DMS79 treated with DMSO at 0.1 percent for 48 hours (cell line): ENCODE data around the gene RMC1.
"Not testable (repeated sequence)": the region's sequence is repeated elsewhere in the genome, so short reads cannot be mapped to it uniquely, and the experiment has no call there.

Experiments
- DNase-seq: peaks from one replicate; lab custom pipeline; 2025; lab: John Stamatoyannopoulos, UW

The RMC1 gene

GRCh38 chr18:23503038-23503962 lies at the start of gene RMC1:
TSS of gene RMC1 (plus strand) at chr18:23503511. CDS start at chr18:23503619, 108 bp downstream.
- peak; percentile 89 for DNase-seq

- DNase-seq, result no peak
Measured at GRCh38 chr18:23453680-23454058, 49.6 kb upstream of the RMC1 start.

DNA sequence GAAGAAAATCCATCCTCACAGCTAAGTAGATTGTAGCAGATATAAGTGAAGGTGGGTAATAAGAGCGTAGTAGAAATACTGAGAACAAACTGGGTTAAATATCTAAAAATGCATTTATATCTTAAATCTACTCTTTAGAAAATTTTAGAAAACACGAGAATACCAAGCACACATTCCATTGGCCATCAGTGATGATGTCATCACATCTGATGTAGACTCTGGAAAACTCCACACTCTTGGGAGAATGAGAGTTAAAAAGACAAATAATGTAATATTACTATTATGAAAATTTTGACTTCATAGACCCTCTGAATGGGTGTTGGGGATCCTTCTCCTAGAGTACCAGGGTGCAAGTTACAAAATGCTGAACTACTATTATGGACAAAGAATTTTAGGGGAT lies 46.5 kb upstream of the RMC1 start:
- no peak for DNase-seq

- DNase-seq, result no peak
Measured at GRCh38 chr18:23458830-23459529, 44.3 kb upstream of the RMC1 start.

DNA sequence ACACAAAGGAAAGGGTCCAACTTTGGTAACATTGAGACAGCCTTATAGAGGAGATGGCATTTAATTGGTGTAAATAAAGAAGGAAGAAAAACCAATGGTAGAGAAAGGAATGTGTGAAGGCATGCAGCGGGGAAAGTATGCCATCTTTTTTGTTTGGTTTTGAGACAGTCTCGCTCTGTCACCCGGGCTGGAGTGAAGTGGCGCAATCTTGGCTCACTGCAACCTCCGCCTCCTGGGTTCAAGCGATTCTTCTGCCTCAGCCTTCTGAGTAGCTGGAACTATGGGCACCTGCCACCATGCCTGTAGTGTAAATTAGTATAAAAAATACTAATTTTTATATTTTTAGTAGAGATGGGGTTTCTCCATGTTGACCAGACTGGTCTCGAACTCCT lies 43.8 kb upstream of the RMC1 start:
- DNase-seq, result no peak

GRCh38 chr18:23460285-23461273 lies 42.7 kb upstream of the RMC1 start:
- DNase-seq, result no peak

DNA sequence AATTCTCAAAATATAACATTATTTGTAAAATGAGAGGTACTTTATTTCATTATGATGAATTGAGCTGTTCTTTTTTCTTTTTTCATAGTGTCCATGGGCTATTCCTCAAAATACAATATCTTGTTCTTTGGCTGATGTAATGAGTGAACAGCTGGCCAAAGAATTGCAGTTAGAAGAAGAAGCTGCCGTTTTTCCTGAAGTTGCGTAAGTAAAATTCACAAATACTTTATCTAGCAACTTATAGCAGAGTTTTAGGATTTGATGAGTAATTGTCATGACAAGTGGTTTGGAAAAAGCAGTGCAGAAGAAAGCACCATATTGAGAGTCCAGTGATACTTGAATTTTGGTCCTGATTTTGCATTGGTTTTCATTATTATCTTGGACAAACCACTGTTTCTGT lies 40.4 kb upstream of the RMC1 start:
- no peak for DNase-seq

DNA sequence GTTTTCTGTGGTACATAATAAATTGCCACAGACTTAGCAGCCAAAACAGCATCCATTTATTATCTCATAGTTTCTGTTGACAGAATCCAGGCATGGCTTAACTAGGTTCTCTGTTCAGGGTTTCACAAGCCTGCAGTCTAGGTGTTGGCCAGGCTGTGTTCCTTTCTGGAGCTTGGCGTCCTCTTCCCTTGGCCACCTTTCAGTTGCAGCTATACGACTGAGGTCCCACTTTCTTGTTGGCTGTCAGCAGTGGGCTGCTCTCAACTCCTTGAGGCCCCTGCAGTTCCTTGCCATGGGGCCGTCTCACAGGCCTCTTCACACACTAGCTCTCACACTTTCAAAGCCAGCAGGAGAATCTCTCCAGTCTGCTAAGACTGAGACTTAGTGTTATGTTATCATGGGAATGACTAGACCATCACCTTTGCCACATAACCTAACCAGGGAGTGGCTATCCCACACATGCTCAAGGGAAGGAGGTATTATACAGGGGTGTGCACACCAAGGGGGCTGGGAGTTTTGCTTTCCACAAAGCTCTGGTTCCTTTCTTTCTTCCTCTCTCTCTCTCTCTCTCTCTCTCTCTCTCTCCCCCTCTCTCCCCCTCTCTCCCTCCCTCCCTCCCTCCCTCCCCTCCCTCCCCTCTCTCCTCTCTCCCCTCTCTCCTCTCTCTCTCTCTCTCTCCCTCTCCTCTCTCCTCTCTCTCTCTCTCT lies 34.4 kb upstream of the RMC1 start:
- no peak for DNase-seq

DNA sequence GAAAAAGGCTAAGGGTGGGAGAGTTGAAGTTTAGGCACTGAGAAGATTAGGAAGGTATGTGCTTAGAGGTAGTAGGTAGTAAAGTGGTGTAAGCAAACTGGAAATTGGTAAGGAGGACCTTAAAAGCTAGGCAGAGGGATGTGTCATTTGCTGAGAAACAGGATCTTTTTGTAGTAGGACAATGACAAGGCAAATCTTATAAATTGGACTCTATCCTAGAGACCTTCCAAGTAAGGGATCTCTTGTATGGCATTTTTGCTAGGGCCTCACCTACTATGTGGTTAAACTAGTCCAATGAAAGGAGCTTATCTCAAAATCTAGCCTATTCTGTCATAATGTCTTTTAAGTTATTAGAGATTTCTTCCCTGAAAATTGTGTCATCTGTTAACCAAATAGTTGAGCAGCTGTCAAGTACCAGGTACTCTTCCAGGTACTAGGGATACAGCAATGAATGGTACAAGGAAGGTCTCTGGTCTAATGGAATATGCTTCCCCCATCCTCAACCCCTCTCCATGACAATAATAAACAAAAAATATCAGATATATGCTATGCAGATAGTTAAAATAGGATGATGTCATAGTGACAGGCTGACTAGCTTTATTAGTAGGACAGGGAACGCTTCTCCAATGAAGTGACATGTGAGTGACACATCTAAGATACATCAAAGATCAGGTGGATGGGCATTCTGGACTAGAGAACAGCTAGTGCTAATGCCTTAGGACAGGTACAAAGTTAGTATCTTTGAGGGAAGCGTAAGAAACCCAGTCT lies 32.5 kb upstream of the RMC1 start:
- no peak for DNase-seq

- no peak for DNase-seq
Measured at GRCh38 chr18:23471486-23471885, 31.8 kb upstream of the RMC1 start.

DNA sequence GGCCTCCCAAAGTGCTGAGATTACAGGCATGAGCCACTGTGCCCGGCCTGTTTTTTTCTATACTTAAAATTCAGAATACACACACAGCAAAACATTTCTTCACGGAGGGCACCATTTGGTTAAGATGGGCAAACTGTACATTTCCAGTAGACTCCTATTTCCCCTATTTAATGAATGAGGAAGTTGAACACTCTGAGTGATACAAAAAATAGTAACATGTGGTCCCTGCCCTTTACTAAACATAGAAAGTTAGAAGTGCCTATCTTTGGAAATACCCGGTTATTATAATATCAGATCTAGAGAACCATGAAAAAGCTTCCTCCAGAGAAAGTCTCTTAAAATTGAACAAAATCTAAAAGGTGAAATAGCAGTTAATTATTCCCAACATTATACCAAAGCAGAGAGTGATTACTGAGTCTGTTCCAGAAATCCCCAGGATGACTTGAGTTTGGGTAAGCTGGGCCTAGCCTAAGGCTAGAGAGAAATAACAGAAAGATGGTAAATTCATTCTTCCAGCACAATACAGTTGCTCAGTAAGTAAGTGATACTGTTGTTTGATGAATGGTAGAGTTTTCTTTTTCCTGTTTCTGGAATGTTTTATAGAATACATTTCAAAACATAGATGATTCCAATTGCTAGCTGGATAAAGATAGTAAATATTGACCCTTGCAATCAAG lies 23.3 kb upstream of the RMC1 start:
- no peak for DNase-seq

DNA sequence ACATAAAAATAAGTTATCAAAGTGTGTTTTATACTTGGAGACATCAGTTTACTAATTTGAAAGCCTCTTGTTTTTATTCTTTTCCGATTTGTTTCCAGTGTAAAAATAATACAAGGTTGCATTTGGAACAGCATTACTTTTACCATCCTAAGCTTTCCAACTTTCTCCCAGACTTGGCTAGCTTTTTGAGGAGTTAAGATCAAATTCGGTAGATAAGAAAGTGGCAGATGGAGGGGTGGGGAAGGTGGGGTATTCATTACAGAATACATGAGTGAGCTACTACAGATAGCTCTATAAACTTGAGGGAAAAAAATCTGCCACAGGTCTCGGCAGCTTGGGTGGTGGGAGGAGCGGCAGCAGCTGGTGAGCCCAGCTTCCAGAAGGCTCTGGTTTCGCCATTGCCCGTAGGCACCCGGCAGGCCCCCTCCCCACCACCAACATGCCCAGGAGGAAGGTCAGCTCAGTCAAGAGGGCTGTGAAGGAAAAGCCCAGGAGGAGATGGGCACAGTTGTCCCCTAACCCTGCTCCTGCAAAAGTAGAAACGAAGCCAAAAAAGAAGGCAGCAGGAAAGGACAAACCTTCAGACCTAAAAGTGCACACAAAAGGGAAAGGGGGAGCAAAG lies 18.6 kb upstream of the RMC1 start:
- DNase-seq, result no peak

- DNase-seq, result no peak
Measured at GRCh38 chr18:23485386-23485785, 17.9 kb upstream of the RMC1 start.

DNA sequence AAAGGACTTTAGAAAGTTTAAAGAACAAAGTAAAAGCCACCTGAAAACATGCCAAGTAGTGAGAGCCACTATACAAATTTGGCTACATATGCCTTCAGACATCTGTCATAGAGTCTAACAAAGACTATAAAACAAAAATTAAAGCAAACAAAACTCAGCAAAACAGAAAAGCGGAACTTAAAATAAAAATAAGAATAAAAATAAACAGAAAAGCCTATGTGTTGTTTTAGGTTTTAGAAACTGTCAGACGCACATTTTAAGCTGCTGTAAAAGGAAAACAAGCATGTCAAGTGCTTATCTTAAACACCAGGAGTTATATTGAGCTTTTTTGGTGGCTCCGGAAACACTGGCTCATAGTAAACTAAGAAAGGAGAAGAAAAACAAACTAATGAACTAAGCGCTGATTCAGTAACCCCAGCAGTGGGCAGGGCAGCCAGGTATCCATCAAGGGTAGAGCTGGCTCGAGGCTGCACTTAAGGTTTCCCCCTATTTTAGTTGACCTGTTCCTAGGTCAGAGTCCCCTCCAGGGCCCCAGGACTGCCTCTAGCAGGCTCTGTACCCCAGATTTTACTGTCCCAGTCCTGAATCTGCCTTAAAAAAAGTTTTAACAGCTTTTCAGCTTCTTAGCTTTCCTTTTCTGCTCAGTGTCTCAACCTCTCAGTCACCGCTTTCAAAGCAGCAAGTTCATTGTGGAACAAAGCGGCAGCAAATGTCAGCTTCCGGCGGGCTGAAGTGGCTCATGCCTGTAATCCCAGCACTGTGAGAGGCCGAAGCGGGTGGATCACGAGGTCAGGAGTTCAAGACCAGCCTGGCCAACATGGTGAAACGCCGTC lies 15.4 kb upstream of the RMC1 start:
- no peak for DNase-seq

GRCh38 chr18:23489586-23489985 lies 13.7 kb upstream of the RMC1 start:
- not testable (repeated sequence) for DNase-seq

GRCh38 chr18:23493654-23494053 lies 9.7 kb upstream of the RMC1 start:
- no peak for DNase-seq

DNA sequence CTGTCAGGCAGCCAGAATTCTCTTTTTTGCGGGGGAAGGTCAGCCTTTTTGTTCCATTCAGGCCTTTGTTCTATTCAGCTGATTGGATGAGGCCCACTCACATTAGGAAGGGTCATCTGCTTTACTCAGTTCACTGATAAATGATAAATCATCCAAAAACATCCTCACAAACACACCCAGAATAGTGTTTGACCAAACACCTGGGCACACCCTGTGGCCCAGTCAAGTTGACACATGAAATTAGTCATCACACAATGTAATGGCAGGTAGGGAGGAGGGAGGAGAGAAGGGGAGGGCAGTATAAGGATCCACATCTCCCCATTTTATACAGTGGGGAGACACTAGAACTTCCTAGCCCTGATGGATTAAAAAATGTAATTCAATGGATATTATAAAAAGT lies 8.3 kb upstream of the RMC1 start:
- DNase-seq, result no peak

DNA sequence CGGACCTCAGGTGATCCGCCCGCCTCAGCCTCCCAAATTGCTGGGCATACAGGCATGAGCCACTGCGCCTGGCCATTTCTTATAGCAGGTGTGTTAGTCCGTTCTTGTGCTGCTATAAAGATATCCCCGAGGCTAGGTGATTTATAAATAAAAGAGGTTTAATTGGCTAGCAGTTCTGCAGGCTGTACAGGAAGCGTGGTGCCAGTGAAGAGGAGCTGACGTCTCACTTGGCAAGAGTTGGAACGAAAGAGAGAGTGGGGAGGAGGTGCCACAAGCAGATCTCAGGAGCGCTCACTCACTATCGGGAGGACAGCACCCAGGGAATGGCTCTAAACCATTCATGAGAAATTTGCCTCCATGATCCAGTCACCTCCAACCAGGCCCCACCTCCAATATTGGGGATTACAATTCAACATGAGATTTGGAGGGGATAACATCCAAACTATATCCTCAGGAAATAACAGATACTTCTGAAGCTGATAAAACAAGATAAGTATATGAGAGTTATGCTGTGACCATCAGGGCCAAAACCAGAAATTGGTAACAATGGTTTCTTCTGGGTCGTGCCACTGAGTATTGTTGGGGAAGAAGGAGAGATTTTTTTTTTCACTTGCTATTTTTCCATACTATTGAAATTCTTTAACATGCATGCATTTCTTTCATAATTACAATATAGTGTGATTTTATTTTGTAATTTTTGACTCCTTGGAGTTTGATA lies 7.4 kb upstream of the RMC1 start:
- DNase-seq, result no peak
